Endothelial cell of umbilical vein (primary cell): ENCODE data around the gene RGL3. TPM values are rescaled to one million over a fixed set of nuclear protein-coding genes. Genes with fewer than 3 reads are reported as not detected.
"Not testable (repeated sequence)": the region's sequence is repeated elsewhere in the genome, so short reads cannot be mapped to it uniquely, and the experiment has no call there.

Experiments used
- BruUV-seq: library from RNA; stranded (reverse); fragments of 400-500 nt; replicated peaks from 2 replicates; lab custom pipeline; 2021; lab: Mats Ljungman, UMichigan
- CTCF ChIA-PET: fragments of 300-600, 350-600 bp; sonication (Branson Sonifier 250); formaldehyde crosslinking; loops from one replicate; lab custom pipeline; 2021; ENCODE audit warnings: antibody characterized with exemption, inconsistent platforms; lab: Charles Lee
- POLR2A ChIA-PET: fragments of 300-600, 350-600 bp; sonication (Branson Sonifier 250); formaldehyde crosslinking; loops from one replicate; lab custom pipeline; 2021; ENCODE audit warnings: antibody characterized with exemption, inconsistent platforms; lab: Charles Lee
- DNase-seq: peaks from one replicate; pipeline ENCODE4 v3.0.0-alpha.2; 2011; ENCODE audit warnings: low read depth, low spot score
- FAIRE-seq: peaks from 2 replicates; lab custom pipeline; 2011; peaks lifted over from hg19 to GRCh38; lab: Jason Lieb, UNC
- H2AFZ ChIP-seq: 2 replicates; pipeline ENCODE4 v1.6.0; 2012; ENCODE audit warnings: low read depth, low read length, control low read depth, inconsistent platforms
- H3K27ac ChIP-seq: 2 replicates; pipeline ENCODE4 v1.5.1; 2011; ENCODE audit warnings: low read depth, mild to moderate bottlenecking, control low read depth, low read length, moderate library complexity; ENCODE audit not compliant: insufficient read depth
- H3K27me3 ChIP-seq, 2 experiments: 2 replicates each; pipeline versions ENCODE4 v1.6.0 to v1.6.1; 2011; ENCODE audit warnings: low read length in 2 of 2, mixed read lengths in 1 of 2; ENCODE audit not compliant: control insufficient read depth in 2 of 2, insufficient read depth in 2 of 2
- H3K36me3 ChIP-seq, 2 experiments: 2 replicates in 1 of 2; 3 replicates in 1 of 2; pipeline ENCODE4 v1.5.1; 2011; ENCODE audit warnings: low read length in 2 of 2, mild to moderate bottlenecking in 1 of 2, moderate library complexity in 1 of 2; ENCODE audit not compliant: control insufficient read depth in 2 of 2, insufficient read depth in 2 of 2; ENCODE audit errors: extremely low read depth in 1 of 2
- H3K4me1 ChIP-seq: 3 replicates; pipeline ENCODE4 v1.5.1; 2011; ENCODE audit warnings: mild to moderate bottlenecking, low read length; ENCODE audit not compliant: control insufficient read depth, insufficient read depth; ENCODE audit errors: extremely low read depth
- H3K4me2 ChIP-seq: 2 replicates; pipeline ENCODE4 v1.6.1; 2011; ENCODE audit warnings: low read length, control low read depth, mixed read lengths; ENCODE audit not compliant: insufficient read depth
- H3K4me3 ChIP-seq, 3 experiments: fragments of 200-600 bp in 1 of 3; sonication (generic), shearing (Covaris generic) in 1 of 3; replicated peaks in 1 of 3; 2 replicates each; pipeline ENCODE4 v1.5.1; 2011 to 2016; ENCODE audit warnings: control low read depth in 3 of 3, low read length in 3 of 3, mild to moderate bottlenecking in 2 of 3, inconsistent platforms in 1 of 3, low read depth in 1 of 3, moderate library complexity in 1 of 3; ENCODE audit not compliant: insufficient read depth in 1 of 3
- H3K79me2 ChIP-seq: 2 replicates; pipeline ENCODE4 v1.6.0; 2012; ENCODE audit warnings: low read length, inconsistent platforms; ENCODE audit not compliant: control insufficient read depth, insufficient read depth
- H3K9ac ChIP-seq: replicated peaks from 2 replicates; pipeline ENCODE3; 2011; ENCODE audit warnings: low read length, control low read depth; ENCODE audit not compliant: insufficient read depth; ENCODE audit errors: extremely low read depth
- H3K9me1 ChIP-seq: replicated peaks from 3 replicates; pipeline ENCODE4 v1.6.0; 2011; ENCODE audit warnings: mild to moderate bottlenecking, low read length; ENCODE audit not compliant: control insufficient read depth, insufficient read depth; ENCODE audit errors: extremely low read depth
- H3K9me3 ChIP-seq: replicated peaks from 2 replicates; pipeline ENCODE4 v1.5.1; 2012; ENCODE audit warnings: low read length, inconsistent platforms; ENCODE audit not compliant: control insufficient read depth, insufficient read depth
- H4K20me1 ChIP-seq: replicated peaks from 2 replicates; pipeline ENCODE3; 2011; ENCODE audit warnings: mild to moderate bottlenecking, low read length; ENCODE audit not compliant: control insufficient read depth, insufficient read depth; ENCODE audit errors: extremely low read depth
- EZH2 ChIP-seq: IDR thresholded peaks from 2 replicates; pipeline ENCODE4 v1.6.1; 2012; ENCODE audit warnings: borderline replicate concordance, low read depth, mild to moderate bottlenecking, moderate library complexity, low read length, inconsistent platforms; ENCODE audit not compliant: severe bottlenecking
- FOS ChIP-seq: IDR thresholded peaks from 2 replicates; pipeline ENCODE4 v1.6.1; 2011; ENCODE audit warnings: mild to moderate bottlenecking, low read length, moderate library complexity, borderline replicate concordance; ENCODE audit not compliant: insufficient read depth
- GATA2 ChIP-seq: IDR thresholded peaks from 2 replicates; pipeline ENCODE4 v1.7.0; 2011; ENCODE audit warnings: low read depth, mild to moderate bottlenecking, moderate library complexity, mixed read lengths, low read length; ENCODE audit not compliant: insufficient read length, insufficient read depth
- JUN ChIP-seq: IDR thresholded peaks from 2 replicates; pipeline ENCODE4 v1.6.1; 2011; ENCODE audit warnings: borderline replicate concordance, low read depth; ENCODE audit not compliant: insufficient read length, insufficient read depth
- MYC ChIP-seq: IDR thresholded peaks from one replicate; pipeline ENCODE4 v1.6.1; 2011; ENCODE audit warnings: mild to moderate bottlenecking, low read depth, low read length
- POLR2A ChIP-seq: IDR thresholded peaks from 2 replicates; pipeline ENCODE4 v1.6.1; 2012; ENCODE audit warnings: low read depth, mild to moderate bottlenecking, control low read depth, low read length
- POLR2AphosphoS5 ChIP-seq: IDR thresholded peaks from 2 replicates; pipeline ENCODE4 v1.6.1; 2012; ENCODE audit warnings: low read depth, mild to moderate bottlenecking, control low read depth, low read length, moderate library complexity; ENCODE audit not compliant: insufficient read depth
- dilution Hi-C: fragments of 300-500 bp; cut with MboI; formaldehyde crosslinking; loops from one replicate; pipeline ENCODE4 v1.15.0; 2019; ENCODE audit warnings: low sequenced_read_pairs; ENCODE audit not compliant: extremely low pct_ligation_motif_present
- intact Hi-C: fragments of 100-400 bp; cut with micrococcal nuclease; formaldehyde crosslinking; loops from one replicate; pipeline ENCODE4 v1.10.0; 2022
- polyA plus RNA-seq, 4 experiments: library from polyadenylated mRNA; depleted of rRNA in 3 of 4; stranded (reverse) in 3 of 4; unstranded in 1 of 4; fragments of >200 nt; gene quantifications; 2 replicates each; pipeline versions ENCODE4 v1.2.1 to v1.2.3, GENCODE V29; 2011 to 2012; ENCODE audit warnings: missing spikeins in 1 of 4
- total RNA-seq: library from RNA; stranded (reverse); gene quantifications from 2 replicates; pipeline ENCODE4 v1.2.3, GENCODE V29; 2021
- TF ChIP-seq, protein P1 (sequence below): IDR thresholded peaks from 2 replicates; pipeline ENCODE4 v1.6.1; 2011; ENCODE audit not compliant: insufficient read depth, insufficient read length
- TF ChIP-seq, protein P2 (sequence below), 2 donors: IDR thresholded peaks; 1 replicate in 1 of 2; 2 replicates in 1 of 2; pipeline ENCODE4 v1.5.1; 2011; ENCODE audit warnings: low read length in 2 of 2, mild to moderate bottlenecking in 2 of 2, moderate library complexity in 2 of 2, control low read depth in 1 of 2, inconsistent platforms in 1 of 2, low read depth in 1 of 2; ENCODE audit not compliant: insufficient read depth in 1 of 2; ENCODE audit errors: extremely low read depth in 1 of 2

Gene RGL3
- total and polyA plus RNA-seq, 2 donors (not counting 3 experiments of a cell fraction or from before 2014, with no cell fraction given) = 0.23 to 5.2 TPM

DNA sequence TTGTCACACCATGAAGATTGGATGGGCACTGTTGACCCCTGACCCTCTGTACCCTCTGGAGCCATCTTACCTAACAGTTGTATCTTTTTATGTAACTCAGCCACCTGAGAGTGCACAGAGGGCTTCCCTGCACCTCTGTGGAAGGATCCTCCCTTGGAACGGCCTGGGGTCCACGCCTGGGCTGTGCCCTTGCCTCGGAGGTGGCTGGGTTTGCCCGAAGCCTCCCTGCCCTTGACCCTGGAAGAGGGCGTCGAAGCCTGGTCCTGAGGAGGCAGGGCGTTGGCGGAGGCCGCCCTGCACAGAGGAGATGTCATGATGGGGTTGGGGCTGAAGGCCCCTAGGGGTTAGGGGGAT, 15.6 kb upstream of the RGL3 start:
- dilution Hi-C loops = no loop called here
- H3K4me3 ChIP-seq = peak overlapping the region in 2 of 3 experiments; percentile 18 to 22
- DNase-seq (no peak), FAIRE-seq (no peak)
- H3K27me3 ChIP-seq = no peaks in the 10 kb centered on the region
- TF ChIP-seq, protein P1, sequence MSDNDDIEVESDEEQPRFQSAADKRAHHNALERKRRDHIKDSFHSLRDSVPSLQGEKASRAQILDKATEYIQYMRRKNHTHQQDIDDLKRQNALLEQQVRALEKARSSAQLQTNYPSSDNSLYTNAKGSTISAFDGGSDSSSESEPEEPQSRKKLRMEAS = no peak
- TF ChIP-seq POLR2AphosphoS5 (no peak), FOS (no peak), EZH2 (no peak), JUN (no peak), MYC (no peak), POLR2A (no peak), GATA2 (no peak)
- TF ChIP-seq, protein P2, sequence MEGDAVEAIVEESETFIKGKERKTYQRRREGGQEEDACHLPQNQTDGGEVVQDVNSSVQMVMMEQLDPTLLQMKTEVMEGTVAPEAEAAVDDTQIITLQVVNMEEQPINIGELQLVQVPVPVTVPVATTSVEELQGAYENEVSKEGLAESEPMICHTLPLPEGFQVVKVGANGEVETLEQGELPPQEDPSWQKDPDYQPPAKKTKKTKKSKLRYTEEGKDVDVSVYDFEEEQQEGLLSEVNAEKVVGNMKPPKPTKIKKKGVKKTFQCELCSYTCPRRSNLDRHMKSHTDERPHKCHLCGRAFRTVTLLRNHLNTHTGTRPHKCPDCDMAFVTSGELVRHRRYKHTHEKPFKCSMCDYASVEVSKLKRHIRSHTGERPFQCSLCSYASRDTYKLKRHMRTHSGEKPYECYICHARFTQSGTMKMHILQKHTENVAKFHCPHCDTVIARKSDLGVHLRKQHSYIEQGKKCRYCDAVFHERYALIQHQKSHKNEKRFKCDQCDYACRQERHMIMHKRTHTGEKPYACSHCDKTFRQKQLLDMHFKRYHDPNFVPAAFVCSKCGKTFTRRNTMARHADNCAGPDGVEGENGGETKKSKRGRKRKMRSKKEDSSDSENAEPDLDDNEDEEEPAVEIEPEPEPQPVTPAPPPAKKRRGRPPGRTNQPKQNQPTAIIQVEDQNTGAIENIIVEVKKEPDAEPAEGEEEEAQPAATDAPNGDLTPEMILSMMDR (IDR thresholded peaks at IDR 0.05; ENCODE audit: extremely low read depth in 1 of 2, insufficient read depth in 1 of 2, low read depth in 1 of 2, low read length in 2 of 2) = no peak
- no peaks in the 10 kb centered on the region for H3K9me1 ChIP-seq
- H3K79me2 ChIP-seq = peaks cover 16% of the 10 kb centered on the region
- H3K36me3 ChIP-seq = peaks cover 5 to 15% of the 10 kb centered on the region in 2 experiments
- peak overlapping the region; percentile 53 for H3K4me2 ChIP-seq
- no TSS peak for BruUV-seq
- no peak overlapping the region for H3K27ac ChIP-seq
- peak overlapping the region; percentile 40 for H3K9ac ChIP-seq
- CTCF ChIA-PET = interaction anchor here (0.9 to 2.1 kb wide), 13 partner anchors 9 to 141 kb away, joined by 3 to 19 read pairs (median 5); partner anchors contain the start of genes EPOR and SWSAP1
- POLR2A ChIA-PET = no interaction called here
- peaks cover 12% of the 10 kb centered on the region for H3K4me1 ChIP-seq
- peak overlapping the region; percentile 98 for H2AFZ ChIP-seq
- H4K20me1 ChIP-seq = no peaks in the 10 kb centered on the region
- intact Hi-C loops = loop anchor here (1.0 to 5.0 kb wide), 4 partner anchors 48 to 153 kb away; partner anchors contain the start of genes CCDC159 and TMEM205
- H3K9me3 ChIP-seq = no peaks in the 10 kb centered on the region

DNA sequence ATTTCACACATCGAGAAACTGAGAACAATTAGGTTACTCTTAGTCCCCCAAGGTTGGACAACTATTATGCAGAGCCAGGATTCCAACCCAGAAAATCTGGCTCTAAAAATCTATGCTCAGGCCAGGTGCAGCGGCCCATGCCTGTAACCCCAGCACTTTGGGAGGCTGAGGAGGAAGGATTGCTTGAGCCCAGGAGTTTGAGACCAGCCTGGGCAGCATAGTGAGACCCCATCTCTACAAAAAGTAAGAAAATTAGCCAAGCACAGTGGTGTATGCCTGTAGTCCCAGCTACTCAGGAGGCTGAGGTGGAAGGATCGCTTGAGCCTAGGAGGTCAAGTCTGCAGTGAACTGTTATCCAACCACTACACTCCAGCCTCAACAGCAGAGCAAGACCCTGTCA, 14.4 kb upstream of the RGL3 start:
- H3K4me3 ChIP-seq, BruUV-seq, H3K9me1 ChIP-seq, H3K4me2 ChIP-seq, H3K27me3 ChIP-seq, H3K9ac ChIP-seq, dilution Hi-C loops, H2AFZ ChIP-seq, H4K20me1 ChIP-seq, FAIRE-seq, H3K9me3 ChIP-seq, intact Hi-C loops, POLR2A ChIA-PET, H3K27ac ChIP-seq, DNase-seq: not testable (repeated sequence)
- H3K36me3 ChIP-seq = peaks cover 5 to 11% of the 10 kb centered on the region in 2 experiments
- CTCF ChIA-PET = interaction anchor here (2.1 kb wide), 1 partner anchor 11 kb away, joined by 19 read pairs; no protein-coding TSS in a partner anchor
- peaks cover 16% of the 10 kb centered on the region for H3K79me2 ChIP-seq
- H3K4me1 ChIP-seq = peaks cover 12% of the 10 kb centered on the region
